HepG2 (cell line): ENCODE data around the gene EDAR. TPM values are rescaled to one million over a fixed set of nuclear protein-coding genes. Genes with fewer than 3 reads are reported as not detected.

Experiments used
- CBX5 ChIP-seq: sonication (generic); formaldehyde crosslinking; IDR thresholded peaks from 2 replicates; pipeline ENCODE4 v1.4.0; 2020; ENCODE audit warnings: missing genetic modification reagents, borderline replicate concordance
- GABPA ChIP-seq, 2 experiments: IDR thresholded peaks; 2 replicates each; pipeline ENCODE4 v1.6.1; 2011 to 2016; ENCODE audit warnings: low read depth in 2 of 2, low read length in 1 of 2, missing biosample characterization in 1 of 2, missing genetic modification characterization in 1 of 2
- GATAD2A ChIP-seq: IDR thresholded peaks from 2 replicates; pipeline ENCODE4 v1.6.1; 2016
- KDM1A ChIP-seq: IDR thresholded peaks from 2 replicates; pipeline ENCODE4 v1.6.1; 2016; ENCODE audit warnings: missing compliant biosample characterization
- MAFK ChIP-seq, 2 experiments: IDR thresholded peaks in 1 of 2; conservative IDR thresholded peaks in 1 of 2; 2 replicates each; pipeline ENCODE4 v1.6.1; 2011; ENCODE audit warnings: improper control_type of control experiment in 2 of 2, low read length in 2 of 2
- NCOA2 ChIP-seq: sonication (generic); formaldehyde crosslinking; IDR thresholded peaks from 2 replicates; pipeline ENCODE4 v1.8.0; 2022; ENCODE audit warnings: inconsistent platforms
- NFE2L1 ChIP-seq: sonication (generic); formaldehyde crosslinking; IDR thresholded peaks from 2 replicates; pipeline ENCODE4 v1.4.0; 2020; ENCODE audit warnings: missing genetic modification reagents, mild to moderate bottlenecking, borderline replicate concordance
- SMC3 ChIP-seq: IDR thresholded peaks from 2 replicates; pipeline ENCODE4 v1.6.1; 2011; ENCODE audit warnings: low read length, improper control_type of control experiment
- SNAPC5 ChIP-seq: sonication (generic); formaldehyde crosslinking; IDR thresholded peaks from 2 replicates; pipeline ENCODE4 v1.8.1; 2023; ENCODE audit warnings: mild to moderate bottlenecking, missing genetic modification reagents, borderline replicate concordance
- SRF ChIP-seq: IDR thresholded peaks from 2 replicates; pipeline ENCODE4 v1.6.1; 2011; ENCODE audit warnings: mild to moderate bottlenecking, low read depth, low read length, moderate library complexity
- STAG1 ChIP-seq: sonication (generic); formaldehyde crosslinking; IDR thresholded peaks from 2 replicates; pipeline ENCODE4 v1.4.0; 2020; ENCODE audit warnings: missing genetic modification reagents
- ZBTB10 ChIP-seq: sonication (generic); formaldehyde crosslinking; IDR thresholded peaks from 2 replicates; pipeline ENCODE4 v1.4.0; 2020; ENCODE audit warnings: missing genetic modification reagents, borderline replicate concordance
- ZFY ChIP-seq: sonication (generic); formaldehyde crosslinking; IDR thresholded peaks from 2 replicates; pipeline ENCODE4 v1.4.0; 2020; ENCODE audit warnings: missing genetic modification reagents
- ZNF101 ChIP-seq: sonication (generic); formaldehyde crosslinking; IDR thresholded peaks from 2 replicates; pipeline ENCODE4 v1.4.0; 2020; ENCODE audit warnings: mild to moderate bottlenecking, low read depth, missing genetic modification reagents, borderline replicate concordance
- ZNF235 ChIP-seq: sonication (generic); formaldehyde crosslinking; IDR thresholded peaks from 2 replicates; pipeline ENCODE4 v1.8.1; 2023; ENCODE audit warnings: mild to moderate bottlenecking, missing genetic modification reagents, borderline replicate concordance
- ZNF264 ChIP-seq: sonication (generic); formaldehyde crosslinking; IDR thresholded peaks from 2 replicates; pipeline ENCODE4 v1.4.0; 2020; ENCODE audit warnings: missing genetic modification reagents
- polyA plus RNA-seq, 8 experiments: library from polyadenylated mRNA; depleted of rRNA in 3 of 8; stranded (reverse) in 7 of 8; unstranded in 1 of 8; fragments of >200 nt; fragmentation: Illumina TruSeq in 4 of 8; extraction: Trizol in 4 of 8; gene quantifications; 2 replicates each; pipeline versions ENCODE4 v1.2.1 to v1.2.3, GENCODE V29; 2011 to 2016; ENCODE audit warnings: low read depth in 4 of 8, missing spikeins in 1 of 8, mixed read lengths in 1 of 8; ENCODE audit not compliant: insufficient read depth in 1 of 8
- total RNA-seq, 5 experiments: library from RNA; depleted of rRNA; stranded (reverse); fragments of >200 nt; fragmentation: Illumina TruSeq; extraction: Trizol; gene quantifications; 2 replicates each; pipeline ENCODE4 v1.2.3, GENCODE V29; 2016; ENCODE audit warnings: low read depth in 1 of 5
- TF ChIP-seq, protein P1 (sequence below): sonication (generic); formaldehyde crosslinking; IDR thresholded peaks from 2 replicates; pipeline ENCODE4 v1.4.0; 2020; ENCODE audit warnings: missing genetic modification reagents, mild to moderate bottlenecking, borderline replicate concordance
- TF ChIP-seq, protein P2 (sequence below): sonication (generic); formaldehyde crosslinking; IDR thresholded peaks from 2 replicates; pipeline ENCODE4 v1.4.0; 2020; ENCODE audit warnings: missing genetic modification reagents
- TF ChIP-seq, protein P3 (sequence below): IDR thresholded peaks from 2 replicates; pipeline ENCODE4 v1.6.1; 2016; ENCODE audit warnings: control low read depth

The EDAR gene
- total and polyA plus RNA-seq, 2 of the 13 experiments (the other 11 are each of a cell fraction or from before 2014, with no cell fraction given), result not detected

GRCh38 chr2:108927936-108928659 is 60.9 kb downstream of the EDAR start (continued):
- TF ChIP-seq, protein P1, sequence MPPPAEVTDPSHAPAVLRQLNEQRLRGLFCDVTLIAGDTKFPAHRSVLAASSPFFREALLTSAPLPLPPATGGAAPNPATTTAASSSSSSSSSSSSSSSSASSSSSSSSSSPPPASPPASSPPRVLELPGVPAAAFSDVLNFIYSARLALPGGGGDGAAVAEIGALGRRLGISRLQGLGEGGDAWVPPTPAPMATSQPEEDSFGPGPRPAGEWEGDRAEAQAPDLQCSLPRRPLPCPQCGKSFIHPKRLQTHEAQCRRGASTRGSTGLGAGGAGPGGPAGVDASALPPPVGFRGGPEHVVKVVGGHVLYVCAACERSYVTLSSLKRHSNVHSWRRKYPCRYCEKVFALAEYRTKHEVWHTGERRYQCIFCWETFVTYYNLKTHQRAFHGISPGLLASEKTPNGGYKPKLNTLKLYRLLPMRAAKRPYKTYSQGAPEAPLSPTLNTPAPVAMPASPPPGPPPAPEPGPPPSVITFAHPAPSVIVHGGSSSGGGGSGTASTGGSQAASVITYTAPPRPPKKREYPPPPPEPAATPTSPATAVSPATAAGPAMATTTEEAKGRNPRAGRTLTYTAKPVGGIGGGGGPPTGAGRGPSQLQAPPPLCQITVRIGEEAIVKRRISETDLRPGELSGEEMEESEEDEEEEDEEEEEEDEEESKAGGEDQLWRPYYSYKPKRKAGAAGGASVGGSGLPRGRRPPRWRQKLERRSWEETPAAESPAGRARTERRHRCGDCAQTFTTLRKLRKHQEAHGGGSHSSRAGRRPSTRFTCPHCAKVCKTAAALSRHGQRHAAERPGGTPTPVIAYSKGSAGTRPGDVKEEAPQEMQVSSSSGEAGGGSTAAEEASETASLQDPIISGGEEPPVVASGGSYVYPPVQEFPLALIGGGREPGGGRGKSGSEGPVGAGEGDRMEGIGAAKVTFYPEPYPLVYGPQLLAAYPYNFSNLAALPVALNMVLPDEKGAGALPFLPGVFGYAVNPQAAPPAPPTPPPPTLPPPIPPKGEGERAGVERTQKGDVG (CRISPR knock-in tag), result no peak
- TF ChIP-seq CBX5 (CRISPR knock-in tag) (no peak), MAFK (conservative IDR thresholded peaks at IDR 0.05 in 1 of 2, IDR thresholded peaks at IDR 0.05 in 1 of 2; ENCODE audit: low read length in 2 of 2) (peak in 1 of 2 experiments; percentile 76; a peak in 2 of 4 replicates), ZBTB10 (no peak), NFE2L1 (CRISPR knock-in tag) (no peak), GABPA (IDR thresholded peaks at IDR 0.05; ENCODE audit: low read depth, low read length) (no peak), GABPA (CRISPR knock-in tag; IDR thresholded peaks at IDR 0.05; ENCODE audit: low read depth) (no peak), SNAPC5 (CRISPR knock-in tag) (no peak), NCOA2 (CRISPR knock-in tag) (no peak), GATAD2A (CRISPR knock-in tag) (0 out of 2 replicates have a peak, but pooled peaks have one; percentile 13), ZNF101 (no peak), ZFY (CRISPR knock-in tag) (no peak), ZNF264 (no peak), STAG1 (CRISPR knock-in tag) (peak; percentile 74), ZNF235 (CRISPR knock-in tag) (no peak), SMC3 (peak; percentile 86), KDM1A (CRISPR knock-in tag) (no peak), SRF (no peak)
- TF ChIP-seq, protein P2, sequence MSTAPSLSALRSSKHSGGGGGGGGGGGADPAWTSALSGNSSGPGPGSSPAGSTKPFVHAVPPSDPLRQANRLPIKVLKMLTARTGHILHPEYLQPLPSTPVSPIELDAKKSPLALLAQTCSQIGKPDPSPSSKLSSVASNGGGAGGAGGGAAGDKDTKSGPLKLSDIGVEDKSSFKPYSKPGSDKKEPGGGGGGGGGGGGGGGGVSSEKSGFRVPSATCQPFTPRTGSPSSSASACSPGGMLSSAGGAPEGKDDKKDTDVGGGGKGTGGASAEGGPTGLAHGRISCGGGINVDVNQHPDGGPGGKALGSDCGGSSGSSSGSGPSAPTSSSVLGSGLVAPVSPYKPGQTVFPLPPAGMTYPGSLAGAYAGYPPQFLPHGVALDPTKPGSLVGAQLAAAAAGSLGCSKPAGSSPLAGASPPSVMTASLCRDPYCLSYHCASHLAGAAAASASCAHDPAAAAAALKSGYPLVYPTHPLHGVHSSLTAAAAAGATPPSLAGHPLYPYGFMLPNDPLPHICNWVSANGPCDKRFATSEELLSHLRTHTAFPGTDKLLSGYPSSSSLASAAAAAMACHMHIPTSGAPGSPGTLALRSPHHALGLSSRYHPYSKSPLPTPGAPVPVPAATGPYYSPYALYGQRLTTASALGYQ, result no peak
- TF ChIP-seq, protein P3, sequence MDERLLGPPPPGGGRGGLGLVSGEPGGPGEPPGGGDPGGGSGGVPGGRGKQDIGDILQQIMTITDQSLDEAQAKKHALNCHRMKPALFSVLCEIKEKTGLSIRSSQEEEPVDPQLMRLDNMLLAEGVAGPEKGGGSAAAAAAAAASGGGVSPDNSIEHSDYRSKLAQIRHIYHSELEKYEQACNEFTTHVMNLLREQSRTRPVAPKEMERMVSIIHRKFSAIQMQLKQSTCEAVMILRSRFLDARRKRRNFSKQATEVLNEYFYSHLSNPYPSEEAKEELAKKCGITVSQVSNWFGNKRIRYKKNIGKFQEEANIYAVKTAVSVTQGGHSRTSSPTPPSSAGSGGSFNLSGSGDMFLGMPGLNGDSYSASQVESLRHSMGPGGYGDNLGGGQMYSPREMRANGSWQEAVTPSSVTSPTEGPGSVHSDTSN (CRISPR knock-in tag), result no peak
